Measurements from ENCODE around the gene S100B. TPM values are rescaled to one million over a fixed set of nuclear protein-coding genes. Genes with fewer than 3 reads are reported as not detected.

S100B gene
- total and polyA plus RNA-seq, 2 of the 13 experiments (the other 11 are each of a cell fraction or from before 2014, with no cell fraction given), result not detected

- TF ChIP-seq THAP9 (CRISPR knock-in tag; IDR thresholded peaks at IDR 0.05; ENCODE audit: borderline replicate concordance) (no peak), SALL1 (CRISPR knock-in tag; IDR thresholded peaks at IDR 0.05) (peak; percentile 83), ASH2L (IDR thresholded peaks at IDR 0.05; ENCODE audit: insufficient read length, low read depth, low read length) (peak; percentile 8), ZNF331 (CRISPR knock-in tag; IDR thresholded peaks at IDR 0.05) (no peak; the same call in 1 of the 2 replicates), TCF7L2 (IDR thresholded peaks at IDR 0.05; ENCODE audit: low read depth, low read length) (no peak), ZNF431 (CRISPR knock-in tag; IDR thresholded peaks at IDR 0.05; ENCODE audit: borderline replicate concordance, low read depth) (no peak), HIVEP1 (CRISPR knock-in tag; IDR thresholded peaks at IDR 0.05) (no peak), DPF2 (CRISPR knock-in tag; IDR thresholded peaks at IDR 0.05; ENCODE audit: borderline replicate concordance, low read depth) (no peak), GMEB2 (CRISPR knock-in tag; IDR thresholded peaks at IDR 0.05; ENCODE audit: low read depth) (no peak), ZNF782 (CRISPR knock-in tag; IDR thresholded peaks at IDR 0.05; ENCODE audit: borderline replicate concordance) (no peak), NFAT5 (CRISPR knock-in tag; IDR thresholded peaks at IDR 0.05) (no peak), RBAK (CRISPR knock-in tag; IDR thresholded peaks at IDR 0.05) (no peak), RNF219 (CRISPR knock-in tag; IDR thresholded peaks at IDR 0.05) (no peak), ZNF501 (CRISPR knock-in tag; IDR thresholded peaks at IDR 0.05) (no peak), SPEN (CRISPR knock-in tag; IDR thresholded peaks at IDR 0.05; ENCODE audit: low read depth) (no peak), ZFP36L1 (CRISPR knock-in tag; IDR thresholded peaks at IDR 0.05) (no peak), CENPX (CRISPR knock-in tag; IDR thresholded peaks at IDR 0.05) (no peak), NCOA5 (CRISPR knock-in tag; IDR thresholded peaks at IDR 0.05) (no peak)
These were observed 17.3 kb upstream of the S100B start (continued) for GRCh38 chr21:46622226-46622625.

Measured in HepG2 (cell line).